HuH-7.5 (cell line): Measurements from ENCODE around the gene LSMEM2.
"Not testable (repeated sequence)": the region's sequence is repeated elsewhere in the genome, so short reads cannot be mapped to it uniquely, and the experiment has no call there.

ENCODE experiments used
- DNase-seq: peaks from one replicate; pipeline ENCODE4 v3.0.0; 2011; ENCODE audit warnings: low spot score

Gene LSMEM2

GRCh38 chr3:50278123-50278879, 586 bp upstream of the LSMEM2 start:
- DNase-seq, result no peak

- DNase-seq, result no peak
These were observed 549 bp downstream of the LSMEM2 start for GRCh38 chr3:50279255-50280016.

GRCh38 chr3:50284121-50284520, 5.2 kb downstream of the LSMEM2 start:
- not testable (repeated sequence) for DNase-seq

- no peak for DNase-seq
These were observed 7.7 kb downstream of the LSMEM2 start for GRCh38 chr3:50286322-50287227.

- no peak for DNase-seq
These were observed 8.4 kb downstream of the LSMEM2 start for GRCh38 chr3:50287262-50287661.

- DNase-seq, result no peak
These were observed 9.6 kb downstream of the LSMEM2 start for GRCh38 chr3:50288387-50289007.

GRCh38 chr3:50289130-50289529, 10.2 kb downstream of the LSMEM2 start:
- DNase-seq, result no peak

- no peak for DNase-seq
These were observed 11.3 kb downstream of the LSMEM2 start for GRCh38 chr3:50290161-50290641.

- DNase-seq, result peak; percentile 94
These were observed 13.5 kb downstream of the LSMEM2 start, which contains the start of gene IFRD2 for GRCh38 chr3:50292159-50293078. IFRD2 (minus strand) TSS chr3:50292429; CDS start chr3:50292274, 155 bp downstream.

GRCh38 chr3:50293079-50293801, 14.4 kb downstream of the LSMEM2 start:
- no peak for DNase-seq

GRCh38 chr3:50294089-50294488, 15.2 kb downstream of the LSMEM2 start:
- no peak for DNase-seq

GRCh38 chr3:50294492-50295403, 15.9 kb downstream of the LSMEM2 start:
- no peak for DNase-seq

- DNase-seq, result no peak
These were observed 16.9 kb downstream of the LSMEM2 start for GRCh38 chr3:50295553-50296431.

GRCh38 chr3:50296721-50297383, 18.0 kb downstream of the LSMEM2 start:
- DNase-seq, result no peak

- DNase-seq, result no peak
These were observed 18.5 kb downstream of the LSMEM2 start for GRCh38 chr3:50297384-50297775.

- DNase-seq, result peak; percentile 57
These were observed 19.2 kb downstream of the LSMEM2 start for GRCh38 chr3:50297896-50298725.
